HG03442 (cell line): ENCODE measurements around the gene SENP2.
"Not testable (repeated sequence)": the region's sequence is repeated elsewhere in the genome, so short reads cannot be mapped to it uniquely, and the experiment has no call there.

Experiments used
- ATAC-seq: cut with Tn5 transposase; IDR thresholded peaks from one replicate; pipeline ENCODE4 v1.9.1; 2021; ENCODE audit warnings: mild to moderate bottlenecking, moderate library complexity; ENCODE audit not compliant: unreplicated experiment

SENP2 gene

GRCh38 chr3:185585518-185585858 is 607 bp upstream of the SENP2 start:
- ATAC-seq: no peak

- no peak for ATAC-seq
These were observed 568 bp downstream of the SENP2 start for GRCh38 chr3:185586686-185587039.

GRCh38 chr3:185594073-185594472 is 8.0 kb downstream of the SENP2 start:
- ATAC-seq: no peak

GRCh38 chr3:185595526-185595925 is 9.4 kb downstream of the SENP2 start:
- no peak for ATAC-seq

- ATAC-seq: no peak
These were observed 19.5 kb downstream of the SENP2 start for GRCh38 chr3:185605566-185605965.

GRCh38 chr3:185606196-185606595 is 20.1 kb downstream of the SENP2 start:
- no peak for ATAC-seq

- ATAC-seq: no peak
These were observed 26.9 kb downstream of the SENP2 start for GRCh38 chr3:185613016-185613415.

- no peak for ATAC-seq
These were observed 38.0 kb downstream of the SENP2 start for GRCh38 chr3:185623939-185624665.

GRCh38 chr3:185625784-185626183 is 39.7 kb downstream of the SENP2 start:
- ATAC-seq: no peak

- no peak for ATAC-seq
These were observed 43.6 kb downstream of the SENP2 start for GRCh38 chr3:185629554-185630181.

- ATAC-seq: no peak
These were observed 44.1 kb downstream of the SENP2 start for GRCh38 chr3:185630182-185630622.

GRCh38 chr3:185631108-185631507 is 45.0 kb downstream of the SENP2 start:
- no peak for ATAC-seq

- ATAC-seq: no peak
These were observed 45.6 kb downstream of the SENP2 start for GRCh38 chr3:185631508-185632206.

GRCh38 chr3:185632996-185633395 is 46.9 kb downstream of the SENP2 start:
- ATAC-seq: no peak

- ATAC-seq: no peak
These were observed 51.3 kb downstream of the SENP2 start for GRCh38 chr3:185637388-185637787.

GRCh38 chr3:185638651-185639050 is 52.6 kb downstream of the SENP2 start:
- not testable (repeated sequence) for ATAC-seq

GRCh38 chr3:185639632-185640206 is 53.6 kb downstream of the SENP2 start:
- ATAC-seq: no peak

- no peak for ATAC-seq
These were observed 54.2 kb downstream of the SENP2 start for GRCh38 chr3:185640308-185640707.

GRCh38 chr3:185645191-185645590 is 59.1 kb downstream of the SENP2 start:
- not testable (repeated sequence) for ATAC-seq

GRCh38 chr3:185645596-185646381 is 59.7 kb downstream of the SENP2 start:
- no peak for ATAC-seq
